GM12878 (cell line): ENCODE data around the gene MBOAT2. TPM values are rescaled to one million over a fixed set of nuclear protein-coding genes. Genes with fewer than 3 reads are reported as not detected.

ENCODE experiments used
- ATAC-seq: fragments of 200-7000 bp; cut with Tn5 transposase; 3 replicates; pipeline ENCODE4 v1.9.1; 2020; ENCODE audit warnings: mild to moderate bottlenecking, moderate library complexity
- BruUV-seq: library from RNA; stranded (reverse); fragments of 400-500 nt; replicated peaks from 2 replicates; lab custom pipeline; 2021; lab: Mats Ljungman, UMichigan
- CTCF ChIA-PET: fragments of 300-600 bp; sonication (Branson Sonifier 250); formaldehyde crosslinking; extraction: SDS; loops from one replicate; lab custom pipeline; 2021; ENCODE audit warnings: inconsistent platforms; lab: Yijun Ruan, JAX
- POLR2A ChIA-PET: fragments of 350-600 bp; formaldehyde crosslinking; extraction: SDS; loops from one replicate; lab custom pipeline; 2021; ENCODE audit warnings: inconsistent platforms; lab: Charles Lee
- RAD21 ChIA-PET: fragments of 300-600 bp; sonication (Branson Sonifier 250); formaldehyde crosslinking; loops from one replicate; lab custom pipeline; 2023; ENCODE audit warnings: antibody characterized with exemption; ENCODE audit not compliant: unreplicated experiment; lab: Charles Lee
- SMC1A ChIA-PET: fragments of 300-600 bp; sonication (Branson Sonifier 250); formaldehyde crosslinking; loops from one replicate; lab custom pipeline; 2023; ENCODE audit not compliant: unreplicated experiment, uncharacterized antibody; lab: Charles Lee
- DNase-seq: peaks from one replicate; pipeline ENCODE4 v3.0.0-alpha.2; 2011; ENCODE audit warnings: low read depth, low spot score
- FAIRE-seq: peaks from 3 replicates; lab custom pipeline; 2011; peaks lifted over from hg19 to GRCh38; lab: Jason Lieb, UNC
- H2AFZ ChIP-seq: 2 replicates; pipeline ENCODE4 v1.6.0; 2011; ENCODE audit warnings: low read depth, low read length, control low read depth; ENCODE audit not compliant: control insufficient read depth
- H3K27ac ChIP-seq: 2 replicates; pipeline ENCODE4 v1.5.1; 2011; ENCODE audit warnings: control low read depth; ENCODE audit not compliant: control insufficient read depth, insufficient read depth
- H3K27me3 ChIP-seq, 2 experiments: replicated peaks in 1 of 2; 2 replicates each; pipeline versions ENCODE4 v1.6.0 to v1.6.1; 2011; ENCODE audit warnings: low read length in 1 of 2; ENCODE audit not compliant: control insufficient read depth in 2 of 2, insufficient read depth in 2 of 2
- H3K36me3 ChIP-seq, 2 experiments: 2 replicates each; pipeline ENCODE4 v1.5.1; 2011; ENCODE audit warnings: low read length in 1 of 2; ENCODE audit not compliant: control insufficient read depth in 2 of 2, insufficient read depth in 2 of 2
- H3K4me1 ChIP-seq: 2 replicates; pipeline ENCODE4 v1.6.1; 2011; ENCODE audit warnings: mild to moderate bottlenecking, low read length, moderate library complexity, mixed read lengths; ENCODE audit not compliant: control insufficient read depth, insufficient read depth
- H3K4me2 ChIP-seq: 2 replicates; pipeline ENCODE4 v1.6.0; 2011; ENCODE audit warnings: control low read depth; ENCODE audit not compliant: control insufficient read depth, insufficient read depth
- H3K4me3 ChIP-seq: fragments of 200-600 bp; sonication (generic); 2 replicates; pipeline ENCODE4 v1.5.1; 2016
- H3K79me2 ChIP-seq: 2 replicates; pipeline ENCODE4 v1.6.0; 2011; ENCODE audit warnings: low read length; ENCODE audit not compliant: control insufficient read depth, insufficient read depth
- H3K9ac ChIP-seq: 2 replicates; pipeline ENCODE4 v1.8.0; 2011; ENCODE audit warnings: low read length, control low read depth, mixed read lengths; ENCODE audit not compliant: control insufficient read depth, insufficient read depth
- H3K9me3 ChIP-seq: replicated peaks from 3 replicates; pipeline ENCODE4 v1.5.1; 2011; ENCODE audit warnings: mild to moderate bottlenecking, low read length; ENCODE audit not compliant: control insufficient read depth, insufficient read depth
- H4K20me1 ChIP-seq: 2 replicates; pipeline ENCODE4 v1.6.0; 2011; ENCODE audit not compliant: control insufficient read depth, insufficient read depth
- BCL11A ChIP-seq: IDR thresholded peaks from 2 replicates; pipeline ENCODE4 v1.6.1; 2011; ENCODE audit warnings: low read depth, low read length
- KAT2A ChIP-seq: conservative IDR thresholded peaks from 2 replicates; pipeline ENCODE4 v1.6.1; 2011; ENCODE audit warnings: low read depth, low read length; ENCODE audit not compliant: control insufficient read depth
- LARP7 ChIP-seq: fragments of 450-650 bp; IDR thresholded peaks from 2 replicates; pipeline ENCODE4 v1.6.1; 2017; ENCODE audit warnings: mild to moderate bottlenecking
- MTA2 ChIP-seq: fragments of 450-650 bp; IDR thresholded peaks from 2 replicates; pipeline ENCODE4 v1.6.1; 2016; ENCODE audit warnings: low read depth, mild to moderate bottlenecking, moderate library complexity
- SP1 ChIP-seq: IDR thresholded peaks from one replicate; pipeline ENCODE4 v1.6.1; 2011; ENCODE audit warnings: low read depth, low read length
- ZBTB33 ChIP-seq: fragments of 450-650 bp; IDR thresholded peaks from 2 replicates; pipeline ENCODE4 v1.6.1; 2017; ENCODE audit warnings: mild to moderate bottlenecking
- WGBS: methylation state at CpG from one replicate; pipeline ENCODE4 v1.1.6; 2016; ENCODE audit warnings: low lambda C conversion rate; ENCODE audit not compliant: insufficient replicate concordance, insufficient coverage; ENCODE audit errors: missing lambda C conversion rate; 5-methylcytosine and 5-hydroxymethylcytosine counted together
- in situ Hi-C: fragments of 300-500 bp; cut with MboI; formaldehyde crosslinking; loops from 9 replicates; pipeline ENCODE4 v1.14.3; 2018; ENCODE audit warnings: mixed read lengths
- intact Hi-C: fragments of 100-400 bp; cut with micrococcal nuclease; formaldehyde crosslinking; loops from one replicate; pipeline ENCODE4 v1.14.2; 2022; ENCODE audit not compliant: unreplicated experiment
- polyA plus RNA-seq, 11 experiments: library from polyadenylated mRNA; depleted of rRNA in 4 of 11; unstranded in 6 of 11; stranded (reverse) in 5 of 11; fragments of >200 nt; fragmentation: Nextera tagmentation in 4 of 11; fragmentation: Illumina TruSeq in 1 of 11; extraction: Ambion mirVana in 4 of 11; extraction: Trizol in 1 of 11; gene quantifications; 1 replicate in 1 of 11; 2 replicates in 10 of 11; pipeline versions ENCODE4 v1.2.1 to v1.2.3, GENCODE V29; 2011 to 2016; ENCODE audit warnings: inconsistent platforms in 2 of 11, missing spikeins in 2 of 11, low read depth in 1 of 11
- total RNA-seq, 4 experiments: library from RNA; depleted of rRNA in 3 of 4; stranded (reverse); fragments of >200 nt in 3 of 4; fragmentation: Illumina TruSeq in 1 of 4; extraction: Trizol in 1 of 4; gene quantifications; 2 replicates each; pipeline versions ENCODE4 v1.2.1 to v1.2.3, GENCODE V29; 2013 to 2021

MBOAT2 gene
- total and polyA plus RNA-seq, 10 of the 15 experiments (the other 5 are each of a cell fraction or from before 2014, with no cell fraction given) = 0.08 to 40.6 (median 1.8) TPM

GRCh38 chr2:8860239-8860638 lies 143.2 kb downstream of the MBOAT2 start:
- no peaks in the 10 kb centered on the region for H3K9me3 ChIP-seq
- ChIA-PET SMC1A (no interaction called here), RAD21 (interaction anchor here (0.9 to 1.0 kb wide), 2 partner anchors 9 to 124 kb away, joined by 3 read pairs; no protein-coding TSS in a partner anchor), CTCF (interaction anchor here (0.7 kb wide), 1 partner anchor 547 kb away, joined by 3 read pairs; no protein-coding TSS in a partner anchor), POLR2A (no interaction called here)
- H3K4me2 ChIP-seq = no peak overlapping the region
- TF ChIP-seq MTA2 = peak; percentile 74
- TF ChIP-seq KAT2A = no peak
- DNase-seq (no peak), ATAC-seq (peak; percentile 75), FAIRE-seq (no peak)
- BruUV-seq = no TSS peak
- H3K36me3 ChIP-seq = no peaks in the 10 kb centered on the region
- WGBS = 30% methylated on average over 2 of the region's 2 CpGs
- H3K4me3 ChIP-seq = no peak overlapping the region
- H3K79me2 ChIP-seq = no peaks in the 10 kb centered on the region
- no peaks in the 10 kb centered on the region for H3K27me3 ChIP-seq
- no peak overlapping the region for H3K9ac ChIP-seq
- intact Hi-C loops (no loop called here), in situ Hi-C loops (no loop called here)
- no peak overlapping the region for H2AFZ ChIP-seq
- H4K20me1 ChIP-seq = no peaks in the 10 kb centered on the region
- no peaks in the 10 kb centered on the region for H3K4me1 ChIP-seq
- H3K27ac ChIP-seq = no peak overlapping the region

- Histone ChIP-seq H3K9ac (no peak overlapping the region), H3K27me3 (no peaks in the 10 kb centered on the region), H3K4me1 (no peaks in the 10 kb centered on the region), H3K4me3 (no peak overlapping the region), H2AFZ (no peak overlapping the region), H3K9me3 (no peaks in the 10 kb centered on the region), H4K20me1 (no peaks in the 10 kb centered on the region), H3K27ac (no peak overlapping the region), H3K4me2 (no peak overlapping the region), H3K79me2 (no peaks in the 10 kb centered on the region), H3K36me3 (no peaks in the 10 kb centered on the region)
- 96% methylated on average over 1 of the region's 1 CpG for WGBS
- ChIA-PET RAD21 (no interaction called here), POLR2A (no interaction called here), CTCF (interaction anchor here (0.6 to 1.7 kb wide), 3 partner anchors 23 to 1761 kb away, joined by 3 to 4 read pairs (median 3); no protein-coding TSS in a partner anchor), SMC1A (no interaction called here)
- no peak for TF ChIP-seq BCL11A
- TF ChIP-seq LARP7 = no peak
- TF ChIP-seq SP1 = no peak
- TF ChIP-seq ZBTB33 = no peak
- ATAC-seq (no peak), FAIRE-seq (no peak), DNase-seq (no peak)
- BruUV-seq = no TSS peak
- in situ Hi-C loops (no loop called here), intact Hi-C loops (no loop called here)
Measured at GRCh38 chr2:8858910-8859309, 144.6 kb downstream of the MBOAT2 start.
